BLaER1 (cell line): ENCODE results near the gene LPAR5.
A peak's percentile ranks its signal among the peaks of the same experiment; 100 is the strongest.
"Not testable (repeated sequence)": the region's sequence is repeated elsewhere in the genome, so short reads cannot be mapped to it uniquely, and the experiment has no call there.

Experiments
- H3K27ac ChIP-seq: shearing (Covaris generic); formaldehyde crosslinking; 2 replicates; pipeline ENCODE4 v1.8.1; 2022
- H3K27me3 ChIP-seq: shearing (Covaris generic); formaldehyde crosslinking; 2 replicates; pipeline ENCODE4 v1.8.1; 2022
- H3K36me3 ChIP-seq: shearing (Covaris generic); formaldehyde crosslinking; 2 replicates; pipeline ENCODE4 v1.8.1; 2022
- H3K4me1 ChIP-seq: shearing (Covaris generic); formaldehyde crosslinking; 2 replicates; pipeline ENCODE4 v1.8.1; 2022
- H3K4me2 ChIP-seq: shearing (Covaris generic); formaldehyde crosslinking; 2 replicates; pipeline ENCODE4 v1.8.1; 2022
- H3K4me3 ChIP-seq: shearing (Covaris generic); formaldehyde crosslinking; 2 replicates; pipeline ENCODE4 v1.8.1; 2022
- H3K9ac ChIP-seq: shearing (Covaris generic); formaldehyde crosslinking; 2 replicates; pipeline ENCODE4 v1.8.1; 2022
- H3K9me3 ChIP-seq: shearing (Covaris generic); formaldehyde crosslinking; 2 replicates; pipeline ENCODE4 v1.8.1; 2022
- H4K20me1 ChIP-seq: shearing (Covaris generic); formaldehyde crosslinking; 2 replicates; pipeline ENCODE4 v1.8.1; 2022
- Cebpa-rat ChIP-seq: shearing (Covaris generic); IDR thresholded peaks from 2 replicates; pipeline ENCODE4 v1.8.1; 2022

The LPAR5 gene

GRCh38 chr12:6602526-6602925 is 33.2 kb downstream of the LPAR5 start:
- Histone ChIP-seq H3K4me2 (peak overlapping the region; percentile 100), H3K27ac (peak overlapping the region; percentile 91)

GRCh38 chr12:6595673-6596072 is 40.1 kb downstream of the LPAR5 start:
- not testable (repeated sequence) for H3K4me2 ChIP-seq, H3K27ac ChIP-seq, H3K4me1 ChIP-seq, H3K9ac ChIP-seq, H3K9me3 ChIP-seq, H3K27me3 ChIP-seq, H3K4me3 ChIP-seq
- H3K36me3 ChIP-seq = peaks cover 100% of the 10 kb centered on the region
- peaks cover 100% of the 10 kb centered on the region for H4K20me1 ChIP-seq

More at GRCh38 chr12:6602526-6602925, 33.2 kb downstream of the LPAR5 start:
- TF ChIP-seq Cebpa-rat = no peak
- Histone ChIP-seq H3K4me1 (peaks cover 36% of the 10 kb centered on the region), H3K4me3 (peak overlapping the region; percentile 80), H3K27me3 (no peaks in the 10 kb centered on the region), H3K36me3 (peaks cover 69% of the 10 kb centered on the region), H3K9ac (peak overlapping the region; percentile 81), H4K20me1 (peaks cover 87% of the 10 kb centered on the region), H3K9me3 (no peaks in the 10 kb centered on the region)

DNA sequence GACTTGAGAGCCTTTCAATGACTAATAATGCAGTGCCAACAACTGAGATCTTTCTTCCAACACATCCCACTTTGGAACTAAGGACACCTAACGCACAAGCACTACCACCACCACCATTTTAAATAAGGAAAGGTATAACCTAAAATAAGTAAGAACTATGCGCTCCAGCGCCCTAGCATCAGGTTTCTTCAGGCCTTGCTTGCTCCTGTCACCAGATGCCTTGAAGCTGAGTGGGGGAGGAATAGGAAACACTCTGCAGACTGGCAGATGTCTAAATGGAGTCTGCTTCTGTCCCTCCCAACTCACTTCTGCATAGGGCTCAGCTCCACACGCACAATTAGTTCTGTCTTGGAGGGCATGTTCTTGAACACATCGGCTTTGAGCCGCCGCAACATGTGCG is 43.7 kb downstream of the LPAR5 start:
- no peak overlapping the region for H3K9ac ChIP-seq
- no peak for TF ChIP-seq Cebpa-rat

DNA sequence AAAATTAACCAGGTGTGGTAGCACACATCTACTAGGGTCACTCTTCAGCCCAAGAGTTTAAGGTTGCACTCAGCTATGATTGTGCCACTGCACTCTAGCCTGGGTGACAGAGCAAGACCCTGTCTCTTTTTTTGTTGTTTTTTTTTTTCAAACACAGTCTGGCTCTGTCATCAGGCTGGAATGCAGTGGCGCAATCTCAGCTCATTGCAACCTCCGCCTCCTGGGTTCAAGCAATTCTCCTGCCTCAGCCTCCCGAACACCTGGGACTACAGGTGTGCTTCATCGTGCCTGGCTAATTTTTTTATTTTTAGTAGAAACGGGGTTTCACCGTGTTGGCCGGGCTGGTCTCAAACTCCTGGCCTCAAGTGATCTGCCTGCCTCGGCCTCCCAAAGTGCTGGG is 49.2 kb downstream of the LPAR5 start:
- not testable (repeated sequence) for H3K4me3 ChIP-seq, H3K9ac ChIP-seq, H3K27me3 ChIP-seq, H3K27ac ChIP-seq, H3K4me1 ChIP-seq, H3K9me3 ChIP-seq, H3K4me2 ChIP-seq
- Histone ChIP-seq H4K20me1 (peaks cover 100% of the 10 kb centered on the region), H3K36me3 (peaks cover 100% of the 10 kb centered on the region)

More for the DNA sequence above, 43.7 kb downstream of the LPAR5 start:
- H3K4me2 ChIP-seq = no peak overlapping the region
- H3K27me3 ChIP-seq = no peaks in the 10 kb centered on the region
- no peak overlapping the region for H3K4me3 ChIP-seq
- no peaks in the 10 kb centered on the region for H3K9me3 ChIP-seq
- H4K20me1 ChIP-seq = peaks cover 100% of the 10 kb centered on the region
- H3K4me1 ChIP-seq = no peaks in the 10 kb centered on the region
- H3K27ac ChIP-seq = no peak overlapping the region
- H3K36me3 ChIP-seq = peaks cover 100% of the 10 kb centered on the region

DNA sequence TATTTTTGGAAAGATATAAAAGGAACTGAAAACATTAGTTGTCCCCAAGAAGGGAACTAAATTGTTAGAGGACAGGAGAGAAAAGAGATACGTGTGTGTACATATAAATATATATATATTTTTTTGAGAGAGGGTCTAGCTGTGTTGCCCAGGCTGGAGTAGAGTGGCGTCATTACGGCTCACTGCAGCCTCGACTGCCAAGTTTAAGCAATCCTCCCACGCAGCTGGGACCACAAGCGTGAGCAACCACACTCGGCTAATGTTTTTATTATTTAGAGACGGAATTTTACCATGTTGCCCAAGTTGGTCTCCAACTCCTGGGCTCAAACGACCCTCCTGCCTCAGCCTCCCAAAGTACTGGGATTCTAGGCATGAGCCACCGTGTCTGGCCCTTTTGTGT is 51.5 kb downstream of the LPAR5 start:
- 0 out of 2 replicates have a peak overlapping the region, but pooled peaks have one; percentile 10 for H3K9ac ChIP-seq
- H3K27ac ChIP-seq = no peak overlapping the region
- H4K20me1 ChIP-seq = peaks cover 94% of the 10 kb centered on the region

GRCh38 chr12:6582959-6583358 is 52.8 kb downstream of the LPAR5 start:
- TF ChIP-seq Cebpa-rat = no peak
- Histone ChIP-seq H3K4me2 (no peak overlapping the region), H3K9me3 (no peaks in the 10 kb centered on the region), H3K9ac (no peak overlapping the region), H4K20me1 (peaks cover 93% of the 10 kb centered on the region), H3K27ac (no peak overlapping the region), H3K4me1 (no peaks in the 10 kb centered on the region), H3K4me3 (no peak overlapping the region), H3K27me3 (no peaks in the 10 kb centered on the region), H3K36me3 (peaks cover 100% of the 10 kb centered on the region)

More for the DNA sequence above, 51.5 kb downstream of the LPAR5 start:
- Histone ChIP-seq H3K36me3 (peaks cover 100% of the 10 kb centered on the region), H3K4me1 (no peaks in the 10 kb centered on the region), H3K4me2 (no peak overlapping the region), H3K27me3 (no peaks in the 10 kb centered on the region), H3K4me3 (no peak overlapping the region), H3K9me3 (no peaks in the 10 kb centered on the region)
- TF ChIP-seq Cebpa-rat = no peak

DNA sequence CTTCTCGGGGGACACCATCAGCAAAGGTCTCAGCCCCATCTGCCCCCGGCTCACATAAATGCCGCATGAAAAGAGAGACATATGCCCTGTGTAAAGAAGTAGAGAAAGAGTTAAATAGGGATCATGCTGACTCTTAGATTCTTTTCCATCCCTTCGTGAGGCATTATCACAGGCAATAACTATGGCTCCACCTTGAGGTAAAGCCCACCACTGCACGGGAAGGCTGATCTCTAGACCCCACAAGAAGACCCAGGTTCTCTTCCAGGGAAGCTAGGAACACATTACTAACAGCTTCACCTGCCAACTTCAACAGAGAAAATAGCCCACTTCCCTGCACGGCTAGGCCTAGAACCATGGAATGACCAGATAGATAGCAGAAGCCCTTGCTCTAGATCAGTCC is 53.6 kb downstream of the LPAR5 start:
- Histone ChIP-seq H3K4me1 (no peaks in the 10 kb centered on the region), H3K27me3 (no peaks in the 10 kb centered on the region), H3K36me3 (peaks cover 100% of the 10 kb centered on the region)

GRCh38 chr12:6575648-6576047 is 60.1 kb downstream of the LPAR5 start:
- H3K27me3 ChIP-seq = no peaks in the 10 kb centered on the region
- H3K9ac ChIP-seq = no peak overlapping the region
- TF ChIP-seq Cebpa-rat = no peak
- no peak overlapping the region for H3K4me3 ChIP-seq
- no peak overlapping the region for H3K27ac ChIP-seq
- no peaks in the 10 kb centered on the region for H3K4me1 ChIP-seq
- H3K9me3 ChIP-seq = no peaks in the 10 kb centered on the region
- peaks cover 90% of the 10 kb centered on the region for H4K20me1 ChIP-seq
- H3K4me2 ChIP-seq = no peak overlapping the region
- H3K36me3 ChIP-seq = peaks cover 99% of the 10 kb centered on the region

More for the DNA sequence above, 53.6 kb downstream of the LPAR5 start:
- Histone ChIP-seq H4K20me1 (peaks cover 93% of the 10 kb centered on the region), H3K9ac (no peak overlapping the region), H3K27ac (no peak overlapping the region), H3K4me3 (no peak overlapping the region), H3K9me3 (no peaks in the 10 kb centered on the region), H3K4me2 (no peak overlapping the region)
- TF ChIP-seq Cebpa-rat = no peak

DNA sequence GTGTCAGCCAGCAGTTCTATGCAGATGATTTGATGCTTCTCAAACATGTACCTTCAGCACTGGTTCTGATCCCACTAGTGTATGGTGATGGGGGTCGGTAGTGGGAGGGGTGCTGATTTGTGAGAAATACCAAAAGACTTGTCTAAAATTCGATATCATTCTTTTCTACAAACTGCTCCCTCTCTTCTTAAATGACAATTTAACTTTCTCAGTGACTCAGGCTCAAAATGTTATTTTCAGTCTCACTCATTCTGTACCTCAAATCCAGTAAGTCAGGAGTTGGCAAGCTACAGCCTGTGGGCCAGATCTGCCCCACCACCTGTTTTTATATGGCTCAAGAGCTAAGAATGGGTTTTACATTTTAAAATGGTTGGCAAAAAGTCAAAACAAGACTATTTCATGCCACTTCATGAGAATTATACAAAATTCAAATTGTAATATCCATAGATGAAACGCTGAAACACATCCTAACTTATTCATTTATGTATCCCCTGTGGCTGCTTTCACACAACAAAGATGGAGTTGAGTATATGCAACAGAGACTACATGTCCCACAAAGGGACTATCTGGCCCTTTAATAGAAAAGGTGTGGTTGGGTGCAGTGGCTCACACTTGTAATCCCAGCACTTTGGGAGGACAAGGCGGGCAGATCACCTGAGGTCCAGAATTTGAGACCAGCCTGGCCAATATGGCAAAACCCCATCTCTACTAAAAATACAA is 61.0 kb downstream of the LPAR5 start:
- Histone ChIP-seq H3K4me1 (peaks cover 6% of the 10 kb centered on the region; the same call in 1 of the 2 replicates), H3K27ac (no peak overlapping the region), H3K9me3 (no peaks in the 10 kb centered on the region), H3K4me2 (no peak overlapping the region), H4K20me1 (peaks cover 91% of the 10 kb centered on the region), H3K36me3 (peaks cover 99% of the 10 kb centered on the region), H3K9ac (no peak overlapping the region), H3K27me3 (no peaks in the 10 kb centered on the region), H3K4me3 (no peak overlapping the region)
- no peak for TF ChIP-seq Cebpa-rat

GRCh38 chr12:6573001-6573400 is 62.8 kb downstream of the LPAR5 start:
- H3K36me3 ChIP-seq = peaks cover 91% of the 10 kb centered on the region

More at GRCh38 chr12:6573001-6573400, 62.8 kb downstream of the LPAR5 start:
- no peak overlapping the region for H3K27ac ChIP-seq
- peaks cover 86% of the 10 kb centered on the region for H4K20me1 ChIP-seq
- H3K4me2 ChIP-seq = no peak overlapping the region
- H3K9ac ChIP-seq = no peak overlapping the region
- no peaks in the 10 kb centered on the region for H3K27me3 ChIP-seq
- peaks cover 14% of the 10 kb centered on the region for H3K4me1 ChIP-seq
- no peak overlapping the region for H3K4me3 ChIP-seq
- no peak for TF ChIP-seq Cebpa-rat
- no peaks in the 10 kb centered on the region for H3K9me3 ChIP-seq
